HepG2 (cell line): ENCODE data around the gene FAM20A. TPM values are rescaled to one million over a fixed set of nuclear protein-coding genes. Genes with fewer than 3 reads are reported as not detected.

Source experiments
- ATAC-seq: fragments of 200-7000 bp; cut with Tn5 transposase; 3 replicates; pipeline ENCODE4 v1.9.1; 2020; ENCODE audit warnings: mild to moderate bottlenecking, moderate library complexity
- BruUV-seq: library from RNA; stranded (reverse); fragments of 400-500 nt; replicated peaks from 2 replicates; lab custom pipeline; 2021; lab: Mats Ljungman, UMichigan
- CTCF ChIA-PET: fragments of 300-600 bp; formaldehyde crosslinking; extraction: SDS; loops from one replicate; lab custom pipeline; 2021; ENCODE audit warnings: low total read pairs, inconsistent platforms, low intra/inter-chr PET ratio; lab: Yijun Ruan, JAX
- POLR2A ChIA-PET: fragments of 350-600 bp; sonication (Branson Sonifier 250); formaldehyde crosslinking; loops from one replicate; lab custom pipeline; 2020; ENCODE audit warnings: antibody characterized with exemption, inconsistent platforms; lab: Yijun Ruan, JAX
- DNase-seq: peaks from one replicate; pipeline ENCODE4 v3.0.0-alpha.2; 2015; ENCODE audit warnings: low spot score
- FAIRE-seq: peaks from 3 replicates; lab custom pipeline; 2011; peaks lifted over from hg19 to GRCh38; lab: Jason Lieb, UNC
- H2AFZ ChIP-seq: one replicate; pipeline ENCODE4 v1.6.1; 2011; ENCODE audit warnings: low read length, inconsistent platforms
- H3K27ac ChIP-seq: fragments of 300-600 bp; 3 replicates; pipeline ENCODE4 v1.8.0; 2011; ENCODE audit warnings: mixed run types, mild to moderate bottlenecking, mixed read lengths, low read length, inconsistent platforms; ENCODE audit not compliant: insufficient read depth; ENCODE audit errors: extremely low read length
- H3K27me3 ChIP-seq, 2 experiments: fragments of 200-600 bp in 1 of 2; 2 replicates in 1 of 2; 3 replicates in 1 of 2; pipeline versions ENCODE4 v1.6.0 to v1.8.0; 2011; ENCODE audit warnings: low read length in 2 of 2, mild to moderate bottlenecking in 2 of 2, moderate library complexity in 2 of 2, inconsistent platforms in 1 of 2; ENCODE audit not compliant: insufficient read depth in 2 of 2, control insufficient read depth in 1 of 2
- H3K36me3 ChIP-seq, 2 experiments: fragments of 200-600 bp in 1 of 2; replicated peaks in 1 of 2; 2 replicates in 1 of 2; 3 replicates in 1 of 2; pipeline versions ENCODE4 v1.5.1 to v1.8.0; 2011; ENCODE audit warnings: low read length in 2 of 2, inconsistent platforms in 1 of 2; ENCODE audit not compliant: insufficient read depth in 2 of 2, control insufficient read depth in 1 of 2
- H3K4me1 ChIP-seq: 2 replicates; pipeline ENCODE4 v1.5.1; 2012; ENCODE audit warnings: low read length, inconsistent platforms; ENCODE audit not compliant: insufficient read depth
- H3K4me2 ChIP-seq: 2 replicates; pipeline ENCODE4 v1.6.0; 2011; ENCODE audit warnings: low read depth, low read length, inconsistent platforms
- H3K4me3 ChIP-seq, 3 experiments: fragments of 200-600 bp in 1 of 3; sonication (generic), shearing (Covaris generic) in 1 of 3; replicated peaks in 1 of 3; 2 replicates each; pipeline ENCODE4 v1.5.1; 2011 to 2016; ENCODE audit warnings: low read length in 3 of 3, inconsistent platforms in 2 of 3, low read depth in 2 of 3, mild to moderate bottlenecking in 2 of 3, control low read depth in 1 of 3, mixed read lengths in 1 of 3; ENCODE audit not compliant: insufficient read depth in 1 of 3
- H3K79me2 ChIP-seq: one replicate; pipeline ENCODE4 v1.6.1; 2011; ENCODE audit warnings: low read length, inconsistent platforms; ENCODE audit not compliant: insufficient read depth
- H3K9ac ChIP-seq: 2 replicates; pipeline ENCODE4 v1.6.0; 2011; ENCODE audit warnings: mild to moderate bottlenecking, low read depth, low read length, inconsistent platforms; ENCODE audit not compliant: insufficient read depth
- H3K9me3 ChIP-seq: 2 replicates; pipeline ENCODE4 v1.5.1; 2012; ENCODE audit warnings: mild to moderate bottlenecking, low read length
- H4K20me1 ChIP-seq: 2 replicates; pipeline ENCODE4 v1.6.0; 2011; ENCODE audit warnings: inconsistent platforms, mild to moderate bottlenecking, low read length, moderate library complexity; ENCODE audit not compliant: insufficient read depth
- AGO1 ChIP-seq: fragments of 200-400 bp; formaldehyde crosslinking; IDR thresholded peaks from 2 replicates; pipeline ENCODE4 v1.6.1; 2017; ENCODE audit warnings: mild to moderate bottlenecking, low read depth, low read length, moderate library complexity; ENCODE audit not compliant: poor library complexity, severe bottlenecking
- DNMT1 ChIP-seq: sonication (generic); formaldehyde crosslinking; IDR thresholded peaks from 2 replicates; pipeline ENCODE4 v1.5.1; 2020; ENCODE audit warnings: mild to moderate bottlenecking, missing genetic modification reagents
- HDAC6 ChIP-seq: fragments of 200-600 bp; sonication (generic); IDR thresholded peaks from 2 replicates; pipeline ENCODE4 v1.7.0; 2017; ENCODE audit warnings: mild to moderate bottlenecking, antibody characterized with exemption, low read length, low read depth
- JUND ChIP-seq: sonication (generic); formaldehyde crosslinking; IDR thresholded peaks from 2 replicates; pipeline ENCODE4 v1.8.0; 2022; ENCODE audit warnings: mild to moderate bottlenecking, missing genetic modification reagents
- MATR3 ChIP-seq: sonication (generic); formaldehyde crosslinking; IDR thresholded peaks from 2 replicates; pipeline ENCODE4 v1.4.0; 2020; ENCODE audit warnings: missing genetic modification reagents
- POGZ ChIP-seq: sonication (generic); formaldehyde crosslinking; IDR thresholded peaks from 2 replicates; pipeline ENCODE4 v1.4.0; 2020; ENCODE audit warnings: mild to moderate bottlenecking, missing genetic modification reagents
- RFXANK ChIP-seq: IDR thresholded peaks from 2 replicates; pipeline ENCODE4 v1.6.1; 2016
- STAG1 ChIP-seq: sonication (generic); formaldehyde crosslinking; IDR thresholded peaks from 2 replicates; pipeline ENCODE4 v1.4.0; 2020; ENCODE audit warnings: missing genetic modification reagents
- ZIK1 ChIP-seq: sonication (generic); formaldehyde crosslinking; IDR thresholded peaks from 2 replicates; pipeline ENCODE4 v1.5.0; 2020; ENCODE audit warnings: mild to moderate bottlenecking, low read depth, missing genetic modification reagents, borderline replicate concordance
- ZNF776 ChIP-seq: sonication (generic); formaldehyde crosslinking; IDR thresholded peaks from 2 replicates; pipeline ENCODE4 v1.4.0; 2020; ENCODE audit warnings: mild to moderate bottlenecking, missing genetic modification reagents
- WGBS: methylation state at CpG from one replicate; pipeline ENCODE4 v1.1.6; 2017; ENCODE audit warnings: low lambda C conversion rate; 5-methylcytosine and 5-hydroxymethylcytosine counted together
- in situ Hi-C: cut with HindIII; loops from 2 replicates; pipeline ENCODE4 v1.10.0; 2017; ENCODE audit warnings: low pct_unique_long_range_greater_than_20kb; ENCODE audit not compliant: extremely low pct_ligation_motif_present
- intact Hi-C: fragments of 100-400 bp; cut with micrococcal nuclease; formaldehyde crosslinking; loops from one replicate; pipeline ENCODE4 v1.10.0; 2022; ENCODE audit not compliant: unreplicated experiment
- polyA plus RNA-seq, 8 experiments: library from polyadenylated mRNA; depleted of rRNA in 3 of 8; stranded (reverse) in 7 of 8; unstranded in 1 of 8; fragments of >200 nt; fragmentation: Illumina TruSeq in 4 of 8; extraction: Trizol in 4 of 8; gene quantifications; 2 replicates each; pipeline versions ENCODE4 v1.2.1 to v1.2.3, GENCODE V29; 2011 to 2016; ENCODE audit warnings: low read depth in 4 of 8, missing spikeins in 1 of 8, mixed read lengths in 1 of 8; ENCODE audit not compliant: insufficient read depth in 1 of 8
- total RNA-seq, 5 experiments: library from RNA; depleted of rRNA; stranded (reverse); fragments of >200 nt; fragmentation: Illumina TruSeq; extraction: Trizol; gene quantifications; 2 replicates each; pipeline ENCODE4 v1.2.3, GENCODE V29; 2016; ENCODE audit warnings: low read depth in 1 of 5
- TF ChIP-seq, protein P1 (sequence below): IDR thresholded peaks from 2 replicates; pipeline ENCODE4 v1.6.1; 2016; ENCODE audit warnings: low read depth
- TF ChIP-seq, protein P2 (sequence below): IDR thresholded peaks from 2 replicates; pipeline ENCODE4 v1.6.1; 2016; ENCODE audit warnings: missing compliant biosample characterization, missing genetic modification reagents, borderline replicate concordance
- TF ChIP-seq, protein P3 (sequence below): sonication (generic); formaldehyde crosslinking; IDR thresholded peaks from 2 replicates; pipeline ENCODE4 v1.4.0; 2020; ENCODE audit warnings: missing genetic modification reagents
- TF ChIP-seq, protein P4 (sequence below): sonication (generic); formaldehyde crosslinking; IDR thresholded peaks from 2 replicates; pipeline ENCODE4 v1.4.0; 2020; ENCODE audit warnings: missing genetic modification reagents
- TF ChIP-seq, protein P5 (sequence below): sonication (generic); formaldehyde crosslinking; IDR thresholded peaks from 2 replicates; pipeline ENCODE4 v1.4.0; 2020; ENCODE audit warnings: missing genetic modification reagents; ENCODE audit errors: not compliant biosample characterization

The FAM20A gene
- total and polyA plus RNA-seq, 2 of the 13 experiments (the other 11 are each of a cell fraction or from before 2014, with no cell fraction given): 9.3 to 20.7 TPM

DNA sequence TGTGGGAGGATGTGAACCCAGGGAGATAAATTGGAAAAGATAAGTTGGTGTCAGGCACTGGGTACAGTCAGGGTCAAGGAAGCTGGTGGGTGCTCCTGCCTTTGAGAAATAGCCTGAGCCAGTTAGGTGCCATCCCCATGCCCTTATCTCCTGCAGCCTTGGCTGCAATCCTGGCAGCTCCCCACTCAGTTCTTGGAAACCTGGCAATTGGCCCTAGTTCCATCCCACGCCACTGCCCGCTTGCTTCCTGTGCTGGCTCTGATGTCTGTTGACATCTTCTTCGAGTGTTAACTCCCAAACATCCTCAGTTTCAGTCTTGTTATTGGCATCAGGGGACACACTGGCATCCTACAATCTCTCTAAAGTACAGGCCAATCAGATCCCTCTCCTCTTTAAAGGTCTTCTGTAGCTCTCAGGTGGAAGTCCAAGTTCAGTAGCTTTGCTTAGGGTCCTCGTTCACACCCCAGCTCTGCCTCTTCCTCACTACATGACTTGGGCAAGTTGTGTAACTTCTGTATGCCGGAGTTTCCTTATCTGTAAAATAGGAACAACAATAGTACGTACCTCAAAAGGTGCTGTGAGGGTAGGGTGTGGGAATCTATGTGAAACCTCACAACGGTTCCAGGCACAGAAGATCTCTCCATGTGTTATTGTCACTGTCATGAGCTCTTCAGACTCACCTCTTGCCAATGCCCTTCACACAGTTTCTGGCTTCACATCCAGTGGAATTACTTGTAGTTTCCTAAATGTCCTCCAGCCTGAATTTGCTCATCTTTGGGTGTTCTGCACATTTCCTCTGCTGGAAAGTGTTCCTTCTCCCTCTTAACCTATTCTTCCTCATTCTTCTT lies 102.5 kb downstream of the FAM20A start:
- H3K36me3 ChIP-seq: no peaks in the 10 kb centered on the region
- TF ChIP-seq AGO1 (no peak), HDAC6 (no peak), ZIK1 (CRISPR knock-in tag) (no peak), POGZ (no peak), DNMT1 (CRISPR knock-in tag) (no peak), ZNF776 (CRISPR knock-in tag) (no peak), MATR3 (CRISPR knock-in tag) (no peak), STAG1 (CRISPR knock-in tag) (no peak), RFXANK (no peak), JUND (CRISPR knock-in tag) (no peak)
- TF ChIP-seq, protein P1, sequence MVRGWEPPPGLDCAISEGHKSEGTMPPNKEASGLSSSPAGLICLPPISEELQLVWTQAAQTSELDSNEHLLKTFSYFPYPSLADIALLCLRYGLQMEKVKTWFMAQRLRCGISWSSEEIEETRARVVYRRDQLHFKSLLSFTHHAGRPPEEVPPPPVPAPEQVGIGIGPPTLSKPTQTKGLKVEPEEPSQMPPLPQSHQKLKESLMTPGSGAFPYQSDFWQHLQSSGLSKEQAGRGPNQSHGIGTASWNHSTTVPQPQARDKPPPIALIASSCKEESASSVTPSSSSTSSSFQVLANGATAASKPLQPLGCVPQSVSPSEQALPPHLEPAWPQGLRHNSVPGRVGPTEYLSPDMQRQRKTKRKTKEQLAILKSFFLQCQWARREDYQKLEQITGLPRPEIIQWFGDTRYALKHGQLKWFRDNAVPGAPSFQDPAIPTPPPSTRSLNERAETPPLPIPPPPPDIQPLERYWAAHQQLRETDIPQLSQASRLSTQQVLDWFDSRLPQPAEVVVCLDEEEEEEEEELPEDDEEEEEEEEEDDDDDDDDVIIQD (CRISPR knock-in tag): no peak
- TF ChIP-seq, protein P2, sequence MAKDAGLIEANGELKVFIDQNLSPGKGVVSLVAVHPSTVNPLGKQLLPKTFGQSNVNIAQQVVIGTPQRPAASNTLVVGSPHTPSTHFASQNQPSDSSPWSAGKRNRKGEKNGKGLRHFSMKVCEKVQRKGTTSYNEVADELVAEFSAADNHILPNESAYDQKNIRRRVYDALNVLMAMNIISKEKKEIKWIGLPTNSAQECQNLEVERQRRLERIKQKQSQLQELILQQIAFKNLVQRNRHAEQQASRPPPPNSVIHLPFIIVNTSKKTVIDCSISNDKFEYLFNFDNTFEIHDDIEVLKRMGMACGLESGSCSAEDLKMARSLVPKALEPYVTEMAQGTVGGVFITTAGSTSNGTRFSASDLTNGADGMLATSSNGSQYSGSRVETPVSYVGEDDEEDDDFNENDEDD (CRISPR knock-in tag): no peak
- TF ChIP-seq, protein P3, sequence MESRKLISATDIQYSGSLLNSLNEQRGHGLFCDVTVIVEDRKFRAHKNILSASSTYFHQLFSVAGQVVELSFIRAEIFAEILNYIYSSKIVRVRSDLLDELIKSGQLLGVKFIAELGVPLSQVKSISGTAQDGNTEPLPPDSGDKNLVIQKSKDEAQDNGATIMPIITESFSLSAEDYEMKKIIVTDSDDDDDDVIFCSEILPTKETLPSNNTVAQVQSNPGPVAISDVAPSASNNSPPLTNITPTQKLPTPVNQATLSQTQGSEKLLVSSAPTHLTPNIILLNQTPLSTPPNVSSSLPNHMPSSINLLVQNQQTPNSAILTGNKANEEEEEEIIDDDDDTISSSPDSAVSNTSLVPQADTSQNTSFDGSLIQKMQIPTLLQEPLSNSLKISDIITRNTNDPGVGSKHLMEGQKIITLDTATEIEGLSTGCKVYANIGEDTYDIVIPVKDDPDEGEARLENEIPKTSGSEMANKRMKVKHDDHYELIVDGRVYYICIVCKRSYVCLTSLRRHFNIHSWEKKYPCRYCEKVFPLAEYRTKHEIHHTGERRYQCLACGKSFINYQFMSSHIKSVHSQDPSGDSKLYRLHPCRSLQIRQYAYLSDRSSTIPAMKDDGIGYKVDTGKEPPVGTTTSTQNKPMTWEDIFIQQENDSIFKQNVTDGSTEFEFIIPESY (CRISPR knock-in tag): no peak
- TF ChIP-seq, protein P4, sequence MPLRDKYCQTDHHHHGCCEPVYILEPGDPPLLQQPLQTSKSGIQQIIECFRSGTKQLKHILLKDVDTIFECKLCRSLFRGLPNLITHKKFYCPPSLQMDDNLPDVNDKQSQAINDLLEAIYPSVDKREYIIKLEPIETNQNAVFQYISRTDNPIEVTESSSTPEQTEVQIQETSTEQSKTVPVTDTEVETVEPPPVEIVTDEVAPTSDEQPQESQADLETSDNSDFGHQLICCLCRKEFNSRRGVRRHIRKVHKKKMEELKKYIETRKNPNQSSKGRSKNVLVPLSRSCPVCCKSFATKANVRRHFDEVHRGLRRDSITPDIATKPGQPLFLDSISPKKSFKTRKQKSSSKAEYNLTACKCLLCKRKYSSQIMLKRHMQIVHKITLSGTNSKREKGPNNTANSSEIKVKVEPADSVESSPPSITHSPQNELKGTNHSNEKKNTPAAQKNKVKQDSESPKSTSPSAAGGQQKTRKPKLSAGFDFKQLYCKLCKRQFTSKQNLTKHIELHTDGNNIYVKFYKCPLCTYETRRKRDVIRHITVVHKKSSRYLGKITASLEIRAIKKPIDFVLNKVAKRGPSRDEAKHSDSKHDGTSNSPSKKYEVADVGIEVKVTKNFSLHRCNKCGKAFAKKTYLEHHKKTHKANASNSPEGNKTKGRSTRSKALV: no peak
- TF ChIP-seq, protein P5, sequence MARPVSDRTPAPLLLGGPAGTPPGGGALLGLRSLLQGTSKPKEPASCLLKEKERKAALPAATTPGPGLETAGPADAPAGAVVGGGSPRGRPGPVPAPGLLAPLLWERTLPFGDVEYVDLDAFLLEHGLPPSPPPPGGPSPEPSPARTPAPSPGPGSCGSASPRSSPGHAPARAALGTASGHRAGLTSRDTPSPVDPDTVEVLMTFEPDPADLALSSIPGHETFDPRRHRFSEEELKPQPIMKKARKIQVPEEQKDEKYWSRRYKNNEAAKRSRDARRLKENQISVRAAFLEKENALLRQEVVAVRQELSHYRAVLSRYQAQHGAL (CRISPR knock-in tag): no peak
- TF ChIP-seq, all 625 proteins: peak for 0
- Histone ChIP-seq H4K20me1 (no peaks in the 10 kb centered on the region), H3K4me1 (peaks cover 25% of the 10 kb centered on the region), H2AFZ (no peak overlapping the region), H3K27ac (no peak overlapping the region), H3K4me2 (peak overlapping the region; percentile 21; the same call in 1 of the 2 replicates), H3K9ac (no peak overlapping the region), H3K27me3 (no peaks in the 10 kb centered on the region; a peak in 2 of 5 replicates), H3K79me2 (no peaks in the 10 kb centered on the region), H3K9me3 (no peaks in the 10 kb centered on the region), H3K4me3 (no peak overlapping the region)
- BruUV-seq: no TSS peak
- whole genome bisulfite sequencing: 39% methylated on average over 7 of the region's 7 CpGs
- intact Hi-C loops (no loop called here), in situ Hi-C loops (no loop called here)
- CTCF ChIA-PET: no interaction called here
- FAIRE-seq (no peak), DNase-seq (no peak), ATAC-seq (no peak; the same call in 2 of the 3 replicates)
- POLR2A ChIA-PET: interaction anchor here (0.7 kb wide), 1 partner anchor 14 kb away, joined by 4 read pairs; the partner anchor contains the start of gene PRKAR1A
